PFSK-1 (cell line): ENCODE results near the gene MMP15.

Source experiments
- FOXP2 ChIP-seq: optimal IDR thresholded peaks from 2 replicates; pipeline ENCODE3; 2011; ENCODE audit warnings: borderline replicate concordance, control low read depth, inconsistent platforms; ENCODE audit not compliant: insufficient read depth; ENCODE audit errors: extremely low read length, extremely low read depth
- POLR2AphosphoS5 ChIP-seq: IDR thresholded peaks from 2 replicates; pipeline ENCODE4 v1.6.1; 2012; ENCODE audit warnings: low read depth, mild to moderate bottlenecking, control low read depth, low read length, moderate library complexity
- SIN3A ChIP-seq: IDR thresholded peaks from 2 replicates; pipeline ENCODE4 v1.6.1; 2012; ENCODE audit warnings: mild to moderate bottlenecking, low read length, moderate library complexity, borderline replicate concordance; ENCODE audit not compliant: insufficient read depth
- TAF1 ChIP-seq: IDR thresholded peaks from 2 replicates; pipeline ENCODE4 v1.6.1; 2012; ENCODE audit warnings: low read length, control low read depth, borderline replicate concordance; ENCODE audit not compliant: insufficient read depth
- TF ChIP-seq, protein P1 (sequence below), 2 experiments: IDR thresholded peaks; 2 replicates each; pipeline versions ENCODE4 v1.6.1 to v1.8.0; 2011 to 2012; ENCODE audit warnings: low read depth in 2 of 2, low read length in 2 of 2, control low read depth in 1 of 2, inconsistent platforms in 1 of 2, mild to moderate bottlenecking in 1 of 2, moderate library complexity in 1 of 2; ENCODE audit not compliant: insufficient read depth in 1 of 2

Gene MMP15

DNA sequence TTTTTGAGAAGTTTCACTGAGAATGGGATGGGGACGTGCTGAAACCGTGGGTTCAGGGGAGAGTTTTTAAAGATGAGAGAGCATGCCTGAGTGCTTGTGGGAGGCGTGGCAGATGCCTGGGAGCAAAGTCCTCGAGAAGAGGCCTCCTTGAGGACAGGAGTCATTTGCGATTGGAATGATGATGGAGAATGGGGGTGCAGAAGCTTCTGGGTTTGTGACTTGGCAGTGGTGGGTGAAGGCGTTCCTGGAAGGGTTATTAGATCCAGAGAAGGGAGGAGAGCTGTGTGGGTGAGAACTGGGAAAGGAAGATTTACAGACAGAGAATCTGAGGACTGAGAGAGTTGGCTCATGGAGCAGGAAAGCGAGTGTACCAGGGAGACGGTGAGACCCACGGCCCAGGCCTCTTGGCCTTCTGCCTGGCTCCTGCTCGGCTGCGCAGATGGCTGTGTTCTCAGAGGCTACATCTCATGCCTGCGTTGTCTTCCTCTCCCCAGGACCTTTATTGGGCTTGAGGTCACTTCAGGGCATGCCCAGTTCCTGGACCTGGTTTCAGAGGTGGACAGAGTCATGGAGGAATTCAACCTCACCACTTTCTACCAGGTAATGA, 8.6 kb upstream of the MMP15 start:
- TF ChIP-seq FOXP2: no peak
- TF ChIP-seq TAF1: no peak
- TF ChIP-seq SIN3A: no peak
- TF ChIP-seq, protein P1, sequence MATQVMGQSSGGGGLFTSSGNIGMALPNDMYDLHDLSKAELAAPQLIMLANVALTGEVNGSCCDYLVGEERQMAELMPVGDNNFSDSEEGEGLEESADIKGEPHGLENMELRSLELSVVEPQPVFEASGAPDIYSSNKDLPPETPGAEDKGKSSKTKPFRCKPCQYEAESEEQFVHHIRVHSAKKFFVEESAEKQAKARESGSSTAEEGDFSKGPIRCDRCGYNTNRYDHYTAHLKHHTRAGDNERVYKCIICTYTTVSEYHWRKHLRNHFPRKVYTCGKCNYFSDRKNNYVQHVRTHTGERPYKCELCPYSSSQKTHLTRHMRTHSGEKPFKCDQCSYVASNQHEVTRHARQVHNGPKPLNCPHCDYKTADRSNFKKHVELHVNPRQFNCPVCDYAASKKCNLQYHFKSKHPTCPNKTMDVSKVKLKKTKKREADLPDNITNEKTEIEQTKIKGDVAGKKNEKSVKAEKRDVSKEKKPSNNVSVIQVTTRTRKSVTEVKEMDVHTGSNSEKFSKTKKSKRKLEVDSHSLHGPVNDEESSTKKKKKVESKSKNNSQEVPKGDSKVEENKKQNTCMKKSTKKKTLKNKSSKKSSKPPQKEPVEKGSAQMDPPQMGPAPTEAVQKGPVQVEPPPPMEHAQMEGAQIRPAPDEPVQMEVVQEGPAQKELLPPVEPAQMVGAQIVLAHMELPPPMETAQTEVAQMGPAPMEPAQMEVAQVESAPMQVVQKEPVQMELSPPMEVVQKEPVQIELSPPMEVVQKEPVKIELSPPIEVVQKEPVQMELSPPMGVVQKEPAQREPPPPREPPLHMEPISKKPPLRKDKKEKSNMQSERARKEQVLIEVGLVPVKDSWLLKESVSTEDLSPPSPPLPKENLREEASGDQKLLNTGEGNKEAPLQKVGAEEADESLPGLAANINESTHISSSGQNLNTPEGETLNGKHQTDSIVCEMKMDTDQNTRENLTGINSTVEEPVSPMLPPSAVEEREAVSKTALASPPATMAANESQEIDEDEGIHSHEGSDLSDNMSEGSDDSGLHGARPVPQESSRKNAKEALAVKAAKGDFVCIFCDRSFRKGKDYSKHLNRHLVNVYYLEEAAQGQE (IDR thresholded peaks at IDR 0.05; ENCODE audit: insufficient read depth in 1 of 2, low read depth in 2 of 2, low read length in 2 of 2): no peak
- TF ChIP-seq POLR2AphosphoS5: no peak

DNA sequence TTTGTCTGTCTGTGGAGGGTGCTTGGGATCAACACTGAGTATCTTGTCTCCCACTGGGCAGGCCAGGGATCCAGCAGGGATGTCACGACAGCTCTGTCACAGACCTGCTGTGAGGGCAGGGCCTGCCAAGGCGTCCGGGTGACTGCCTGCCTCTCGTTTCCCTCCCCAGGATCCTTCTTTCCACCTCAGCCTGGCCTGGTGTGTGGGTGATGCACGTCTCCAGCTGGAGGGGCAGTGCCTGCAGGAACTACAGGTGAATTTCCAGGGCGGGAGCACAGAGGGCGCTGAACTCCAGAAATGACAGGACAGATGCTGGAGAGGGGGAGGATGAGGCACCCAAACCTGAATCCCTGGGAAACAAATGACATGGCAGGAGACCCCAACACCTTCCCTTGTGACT, 6.8 kb upstream of the MMP15 start:
- TF ChIP-seq SIN3A (no peak), POLR2AphosphoS5 (no peak), TAF1 (no peak), FOXP2 (no peak)
- TF ChIP-seq, protein P1 (IDR thresholded peaks at IDR 0.05; ENCODE audit: insufficient read depth in 1 of 2, low read depth in 2 of 2, low read length in 2 of 2): no peak

DNA sequence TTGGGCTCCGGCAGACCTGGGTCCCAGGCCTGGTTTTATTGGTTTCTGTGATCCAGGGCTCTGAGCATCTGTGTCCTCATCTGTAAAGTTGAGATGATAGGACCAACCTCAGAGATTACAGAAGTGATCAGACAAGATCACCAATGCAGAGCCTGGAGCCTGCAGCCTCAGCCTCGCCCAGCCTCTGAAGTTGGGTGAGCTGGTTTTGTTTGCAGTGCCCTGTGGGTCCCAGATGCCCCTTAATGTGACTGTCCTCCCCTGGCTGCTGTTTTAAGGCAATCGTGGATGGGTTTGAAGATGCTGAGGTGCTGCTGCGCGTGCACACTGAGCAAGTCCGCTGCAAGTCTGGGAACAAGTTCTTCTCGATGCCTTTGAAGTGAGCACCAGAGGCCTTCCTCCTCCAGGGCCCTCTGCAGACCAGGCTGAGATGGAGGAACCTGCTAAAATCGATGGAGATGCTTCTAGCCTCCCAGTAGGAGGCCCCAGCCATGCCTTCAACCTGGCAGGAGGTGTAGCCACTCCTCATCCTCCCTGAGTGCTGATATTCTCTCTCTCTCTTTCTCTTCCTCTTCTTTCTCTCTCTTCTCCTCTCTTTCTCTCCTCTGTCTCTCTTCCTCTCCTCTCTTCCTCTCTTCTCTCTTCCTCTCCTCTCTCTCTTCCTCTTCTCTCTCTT, 5.6 kb upstream of the MMP15 start:
- TF ChIP-seq POLR2AphosphoS5 (no peak), SIN3A (no peak), TAF1 (no peak), FOXP2 (no peak)
- TF ChIP-seq, protein P1 (IDR thresholded peaks at IDR 0.05; ENCODE audit: insufficient read depth in 1 of 2, low read depth in 2 of 2, low read length in 2 of 2): no peak

DNA sequence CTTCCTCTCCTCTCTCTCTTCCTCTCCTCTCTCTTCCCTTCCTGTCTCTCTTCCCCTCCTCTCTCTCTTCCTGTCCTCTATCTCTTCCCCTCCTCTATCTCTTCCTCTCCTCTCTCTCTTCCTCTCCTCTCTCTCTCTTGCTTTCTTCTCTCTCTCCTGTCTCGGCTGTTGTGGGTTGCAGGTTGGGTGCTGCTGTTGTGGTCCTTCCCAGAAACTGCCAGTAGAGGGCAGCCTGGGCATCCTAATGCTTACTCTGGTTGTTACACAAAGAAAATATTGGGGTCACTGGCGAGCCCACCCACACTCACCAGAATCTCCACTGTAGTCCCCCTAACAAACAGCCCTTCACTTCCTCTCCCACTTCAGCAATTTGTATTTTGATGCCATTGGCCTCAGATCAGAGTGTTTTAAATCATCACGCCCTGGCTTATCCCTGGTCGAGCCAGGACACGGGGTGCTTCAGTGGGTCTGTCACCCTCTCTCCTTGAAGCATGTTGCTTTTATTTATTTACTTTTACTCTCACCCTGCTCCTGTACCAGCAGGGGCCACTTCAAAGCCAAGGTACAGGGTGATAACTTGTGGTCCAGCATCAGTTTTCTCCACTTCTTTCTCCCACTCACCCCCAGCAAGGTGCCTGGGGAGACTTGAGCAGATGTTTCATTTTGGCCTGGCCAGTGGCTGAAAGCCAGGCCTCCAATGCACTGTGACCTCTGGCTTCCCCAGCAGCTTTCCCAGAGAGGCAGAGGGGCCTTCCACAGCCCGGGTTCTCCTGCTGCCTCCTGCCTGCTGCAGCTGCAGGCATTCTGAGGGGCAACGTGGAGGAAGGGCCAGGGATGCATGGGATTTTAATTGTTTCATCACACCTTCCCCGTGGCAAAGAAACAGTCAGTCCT, 4.7 kb upstream of the MMP15 start:
- no peak for TF ChIP-seq TAF1
- TF ChIP-seq FOXP2: no peak
- TF ChIP-seq SIN3A: no peak
- TF ChIP-seq, protein P1 (IDR thresholded peaks at IDR 0.05; ENCODE audit: insufficient read depth in 1 of 2, low read depth in 2 of 2, low read length in 2 of 2): no peak
- TF ChIP-seq POLR2AphosphoS5: no peak
